GM21737 (cell line): ENCODE results near the gene SMAD2.
"Not testable (repeated sequence)": the region's sequence is repeated elsewhere in the genome, so short reads cannot be mapped to it uniquely, and the experiment has no call there.

Experiments
- ATAC-seq: cut with Tn5 transposase; IDR thresholded peaks from one replicate; pipeline ENCODE4 v1.9.1; 2021; ENCODE audit warnings: mild to moderate bottlenecking, moderate library complexity; ENCODE audit not compliant: unreplicated experiment

SMAD2 gene

DNA sequence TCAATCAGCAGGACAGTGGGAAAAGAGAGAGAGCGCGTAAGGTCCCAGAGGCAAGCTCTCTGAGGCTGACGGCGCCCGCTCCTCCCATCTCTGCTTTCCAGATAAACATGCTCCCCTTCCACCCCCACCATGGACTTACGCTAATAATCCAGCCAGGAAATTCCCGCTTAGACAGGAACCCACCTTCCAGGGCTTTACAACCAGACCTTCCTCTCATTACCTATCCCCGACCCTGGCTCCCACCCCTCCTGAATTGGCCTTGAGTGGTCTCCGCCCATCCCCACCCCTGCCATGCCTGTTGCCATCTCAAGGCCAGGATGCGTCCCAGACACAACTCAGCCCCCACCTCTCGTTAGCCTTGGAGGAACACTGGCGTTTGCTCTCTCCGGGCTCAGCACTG lies 131.1 kb downstream of the SMAD2 start:
- no peak for ATAC-seq

DNA sequence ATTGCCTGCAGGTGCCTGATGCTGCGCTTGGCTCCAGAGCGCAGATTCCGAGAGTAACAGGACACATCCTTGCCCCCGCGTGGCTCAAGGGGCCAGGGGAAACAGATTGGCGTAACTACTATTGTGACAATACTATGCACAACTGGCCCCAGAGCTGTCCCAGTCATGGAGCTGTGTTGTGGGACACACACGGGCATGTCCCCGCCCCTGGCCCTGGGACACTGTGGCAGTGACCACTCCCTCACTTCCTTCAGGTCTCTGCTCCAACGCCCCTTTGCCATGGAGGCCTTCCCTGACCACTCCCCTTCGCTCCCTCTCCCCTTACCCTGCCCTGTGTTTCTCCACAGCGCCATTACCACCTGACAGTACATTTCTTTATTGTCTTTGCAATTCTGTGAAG lies 132.1 kb downstream of the SMAD2 start:
- no peak for ATAC-seq

DNA sequence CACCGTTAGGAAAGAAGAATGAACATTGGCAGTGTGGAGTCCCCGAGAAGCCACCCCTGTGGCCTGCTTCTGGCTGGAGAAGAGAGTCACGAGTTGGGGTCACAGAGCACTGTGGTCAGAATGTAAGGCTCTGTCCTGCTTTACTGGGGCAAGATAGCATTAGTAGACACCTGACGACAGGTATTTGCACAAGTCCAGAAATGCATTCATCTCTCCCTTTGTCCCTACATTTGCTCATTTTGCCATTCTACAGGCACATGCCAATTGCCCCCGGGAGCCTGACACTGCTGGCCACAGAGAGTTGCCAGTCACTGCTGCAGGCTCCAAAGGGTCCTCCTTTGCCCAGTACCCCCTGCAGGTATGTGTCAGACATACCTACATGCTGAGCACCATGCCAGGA lies 133.3 kb downstream of the SMAD2 start:
- no peak for ATAC-seq

GRCh38 chr18:47795434-47795814 lies 135.0 kb downstream of the SMAD2 start:
- no peak for ATAC-seq

DNA sequence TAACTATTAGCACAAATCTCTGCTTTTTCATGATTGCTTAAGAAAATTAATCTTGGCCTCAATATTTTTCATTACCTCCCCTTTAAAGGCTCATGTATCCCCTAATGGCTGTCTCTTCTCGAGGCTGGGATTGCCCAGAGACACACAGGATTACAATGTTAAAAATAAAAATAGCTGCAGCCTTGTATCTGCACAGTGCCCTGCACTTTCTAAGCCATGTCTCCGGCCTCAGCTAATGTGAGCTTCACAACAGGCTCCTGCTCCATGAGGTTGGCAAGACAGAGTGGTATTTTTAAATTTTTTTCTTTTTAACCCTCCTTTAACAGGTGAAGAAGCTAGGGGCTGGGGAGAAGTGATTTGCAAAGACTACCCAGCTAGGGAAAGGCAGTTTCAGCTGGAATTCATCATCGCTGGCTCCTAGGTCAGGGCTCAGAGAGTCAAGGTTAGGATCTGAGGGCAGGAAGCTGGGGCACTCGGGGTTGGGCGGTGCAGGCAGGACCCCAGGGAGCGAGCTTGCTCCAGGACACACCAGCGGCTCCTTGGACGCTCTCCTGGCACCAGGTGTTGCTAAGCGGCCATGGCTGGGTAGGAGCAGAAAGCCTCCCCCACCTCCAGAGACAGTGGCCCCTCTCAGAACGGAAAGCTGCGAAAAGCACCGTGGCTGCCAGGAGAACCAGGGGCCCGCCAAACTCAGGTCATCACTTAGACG lies 135.6 kb downstream of the SMAD2 start:
- ATAC-seq, result no peak

DNA sequence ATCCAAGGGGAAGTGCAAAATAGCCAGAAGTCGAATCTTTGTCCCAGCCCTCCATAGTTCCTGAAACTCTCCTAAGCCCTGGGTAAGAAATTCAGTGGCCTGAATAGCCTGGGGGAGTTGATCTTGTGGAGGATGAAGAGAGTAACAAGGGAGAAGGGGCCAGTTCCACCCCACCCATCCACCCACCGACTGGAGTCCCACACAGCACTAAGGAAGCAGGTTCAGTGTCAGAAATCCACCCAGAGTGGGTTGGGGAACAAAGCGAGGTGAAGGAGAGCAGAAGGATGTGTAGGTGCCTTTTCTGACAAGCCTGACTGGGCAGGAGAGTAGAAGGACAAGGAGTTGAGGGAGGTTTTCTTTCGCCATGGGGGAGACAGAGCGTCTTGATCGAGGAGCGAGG lies 136.8 kb downstream of the SMAD2 start:
- ATAC-seq, result no peak

- no peak for ATAC-seq
Measured at GRCh38 chr18:47791461-47791985, 138.9 kb downstream of the SMAD2 start.

DNA sequence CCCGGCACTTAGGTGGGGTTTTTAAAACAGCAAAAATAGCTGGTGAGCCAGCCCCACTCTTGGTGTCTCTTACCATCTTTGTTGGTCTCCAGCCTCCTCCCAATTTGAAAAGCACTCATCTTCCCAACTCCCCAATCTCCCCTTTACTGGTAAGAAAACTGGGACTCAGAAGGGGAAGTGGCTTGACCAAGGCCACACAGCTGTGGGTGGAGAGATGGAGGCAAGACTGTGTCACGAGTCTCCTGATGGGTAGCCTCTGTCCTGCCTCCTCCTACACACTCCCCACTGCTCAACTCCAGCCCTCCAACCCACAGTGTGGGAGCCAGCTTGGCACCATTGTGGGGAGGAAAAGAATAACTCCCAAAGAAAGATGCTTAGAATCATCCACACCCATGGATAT lies 140.4 kb downstream of the SMAD2 start:
- ATAC-seq, result no peak

DNA sequence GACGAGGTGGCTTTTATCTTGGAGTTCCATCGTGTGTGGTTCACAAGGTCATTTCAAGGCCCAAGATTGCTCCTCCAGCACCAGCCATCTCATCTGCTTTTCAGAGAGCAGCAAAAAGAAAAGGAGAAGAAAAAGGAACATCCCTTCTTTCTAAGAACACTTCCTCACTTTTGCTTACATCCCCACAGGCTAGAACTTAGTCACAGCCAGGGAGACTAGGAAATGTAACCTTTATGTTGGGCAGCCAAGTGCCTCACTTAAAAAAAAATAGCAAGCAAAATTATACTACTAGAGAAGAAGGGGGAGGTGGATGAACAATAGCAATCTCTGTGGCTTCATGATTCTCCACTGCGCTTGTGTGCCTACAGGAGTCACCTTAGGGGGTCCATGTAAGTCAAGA lies 141.8 kb downstream of the SMAD2 start:
- no peak for ATAC-seq

DNA sequence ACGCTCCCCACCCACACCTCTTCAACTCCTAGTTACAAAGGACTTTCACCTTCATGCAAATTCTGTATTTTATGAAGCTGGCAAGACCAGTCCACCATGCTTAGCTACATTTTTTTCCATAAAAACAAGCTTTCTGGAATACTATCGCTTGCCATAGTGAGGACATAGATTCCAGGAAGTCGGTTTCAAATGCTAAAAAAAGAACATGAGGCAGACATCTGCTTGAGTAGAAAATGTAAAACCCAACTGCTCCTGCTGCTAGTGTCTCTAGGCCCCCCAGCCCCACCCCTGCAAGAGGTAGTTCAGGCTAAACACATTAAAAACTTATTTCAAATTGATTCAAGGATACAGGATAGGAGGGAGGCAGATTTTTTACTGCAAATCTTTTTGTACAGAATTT lies 148.9 kb downstream of the SMAD2 start:
- no peak for ATAC-seq

DNA sequence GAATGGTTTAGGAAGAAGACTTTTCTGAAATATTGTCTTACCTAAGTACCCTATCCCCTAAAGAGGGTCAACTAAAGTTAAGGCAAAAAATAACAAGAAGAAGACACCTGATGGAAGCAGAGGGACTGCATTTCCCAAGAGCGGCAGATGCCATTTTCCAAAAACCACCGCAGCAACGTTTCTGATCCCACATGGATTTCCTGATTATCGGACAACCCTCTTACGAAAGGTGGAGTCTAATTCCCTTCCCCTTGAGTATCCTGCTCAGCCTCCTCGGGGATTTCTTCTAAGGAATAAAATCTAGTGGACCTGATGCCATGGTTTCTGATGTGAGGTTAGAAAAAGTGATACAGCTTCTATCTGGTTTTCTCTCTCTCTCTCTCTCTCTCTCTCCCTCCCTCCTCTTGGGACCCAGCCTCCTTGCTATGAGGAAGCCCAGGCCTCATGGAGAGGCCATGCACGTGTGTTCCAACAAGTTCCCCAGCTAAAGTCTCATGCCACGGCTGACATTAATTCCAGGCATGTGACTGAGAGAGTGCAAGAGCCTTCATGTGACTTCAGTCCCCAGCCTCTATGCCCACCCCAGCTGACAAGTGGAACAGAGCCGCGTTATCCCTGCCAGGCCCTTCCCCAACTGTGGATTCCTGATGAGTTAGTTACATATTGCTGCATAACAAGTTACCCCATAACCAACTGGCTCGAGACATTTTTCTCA lies 150.3 kb downstream of the SMAD2 start:
- ATAC-seq, result no peak

GRCh38 chr18:47779381-47779780 lies 151.1 kb downstream of the SMAD2 start:
- no peak for ATAC-seq

- ATAC-seq, result no peak
Measured at GRCh38 chr18:47777626-47778025, 152.8 kb downstream of the SMAD2 start.

GRCh38 chr18:47775961-47776360 lies 154.5 kb downstream of the SMAD2 start:
- ATAC-seq, result no peak

- no peak for ATAC-seq
Measured at GRCh38 chr18:47773931-47774330, 156.5 kb downstream of the SMAD2 start.

DNA sequence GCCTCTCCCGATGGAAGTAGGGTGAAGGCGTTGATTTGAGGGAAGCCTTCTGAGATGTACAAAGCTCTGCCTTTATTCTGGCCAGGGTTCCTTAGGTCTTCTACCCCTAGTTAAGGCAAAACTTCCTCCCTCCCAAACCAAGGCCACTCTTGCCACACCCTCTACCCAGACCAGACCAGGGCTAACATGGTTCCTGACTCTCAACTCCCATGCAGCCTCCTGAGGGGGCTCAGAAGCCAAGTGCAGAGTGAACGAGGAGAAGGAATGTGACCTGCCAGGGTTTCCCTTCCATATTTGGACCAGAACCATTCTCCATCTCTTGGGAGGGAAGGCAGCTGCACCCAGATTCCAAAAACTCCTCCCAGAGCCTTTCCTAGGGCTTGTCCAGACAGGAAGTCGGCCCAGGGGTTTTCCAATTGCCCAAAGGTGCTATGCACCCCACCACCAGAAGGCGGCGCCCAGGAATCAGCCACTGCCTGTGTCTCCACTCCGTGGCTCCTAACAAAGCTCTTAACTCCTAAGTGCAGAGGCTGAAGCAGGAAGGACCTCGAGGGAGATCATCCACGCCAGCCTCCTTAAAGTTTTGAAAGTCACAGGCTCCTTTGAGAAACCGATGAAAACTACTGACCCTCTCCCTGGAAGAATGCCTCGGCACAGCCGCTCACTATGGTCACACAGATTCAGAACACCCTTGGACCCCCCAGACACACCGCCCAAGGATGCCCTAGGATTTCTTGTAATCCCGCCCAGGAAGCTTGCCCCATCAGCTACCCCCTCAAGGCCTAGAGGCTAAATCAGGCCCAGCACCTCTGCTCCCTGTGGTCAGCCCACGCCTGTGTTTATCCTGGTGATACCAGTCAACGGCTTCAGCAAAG lies 157.8 kb downstream of the SMAD2 start:
- ATAC-seq, result no peak

DNA sequence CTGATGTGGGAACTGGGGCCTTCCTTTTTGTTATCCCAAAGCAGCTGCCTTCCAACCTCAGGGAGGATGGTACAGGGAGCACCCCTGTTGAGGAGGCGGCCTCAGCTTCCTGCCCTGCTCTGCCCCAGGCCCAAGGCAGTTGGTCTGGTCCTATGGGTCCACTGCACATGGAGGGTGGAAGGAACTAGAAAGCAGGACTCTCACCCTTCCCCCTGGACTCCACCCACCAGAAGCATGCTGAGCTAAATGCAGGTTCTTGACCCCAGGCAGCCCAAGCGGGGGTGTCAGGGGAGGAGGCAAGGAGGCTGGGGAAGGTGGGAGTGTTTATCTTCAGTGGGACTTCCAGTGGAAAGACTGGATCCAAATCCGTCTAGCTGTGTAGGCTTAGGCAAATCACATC lies 158.5 kb downstream of the SMAD2 start:
- ATAC-seq, result no peak

- ATAC-seq, result no peak
Measured at GRCh38 chr18:47767699-47768098, 162.8 kb downstream of the SMAD2 start.

DNA sequence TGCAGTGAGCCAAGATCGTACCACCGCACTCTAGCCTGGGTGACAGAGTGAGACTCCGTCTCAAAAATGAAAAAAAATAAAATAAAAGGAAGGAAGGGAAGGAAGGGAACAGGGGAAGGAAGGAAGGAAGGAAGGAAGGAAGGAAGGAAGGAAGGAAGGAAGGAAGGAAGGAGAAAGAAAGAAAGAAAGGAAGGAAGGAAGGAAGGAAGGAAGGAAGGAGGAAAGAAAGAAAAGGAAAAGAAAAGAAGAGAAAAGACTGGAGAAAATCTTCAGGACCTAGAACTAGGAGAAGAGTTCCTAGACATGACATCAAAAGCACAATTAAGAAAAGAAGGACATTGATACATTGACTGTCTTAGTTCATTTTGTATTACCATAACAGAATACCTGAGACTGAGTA lies 163.3 kb downstream of the SMAD2 start:
- not testable (repeated sequence) for ATAC-seq
